H9 (cell line): ENCODE data around the gene NDUFB8. TPM values are rescaled to one million over a fixed set of nuclear protein-coding genes. Genes with fewer than 3 reads are reported as not detected.

ENCODE experiments used
- DNase-seq: peaks from one replicate; pipeline ENCODE4 v3.0.0-alpha.2; 2017
- H2AFZ ChIP-seq: one replicate; pipeline ENCODE4 v1.6.1; 2013; ENCODE audit warnings: mild to moderate bottlenecking, low read length, control low read depth, moderate library complexity
- H2AK5ac ChIP-seq: 2 replicates; pipeline ENCODE4 v1.6.1; 2013; ENCODE audit warnings: low read length, control low read depth, mixed read lengths; ENCODE audit not compliant: insufficient read length
- H2BK120ac ChIP-seq: one replicate; pipeline ENCODE4 v1.6.1; 2013; ENCODE audit warnings: low read depth, mild to moderate bottlenecking, low read length, control low read depth, inconsistent platforms; ENCODE audit not compliant: poor library complexity, severe bottlenecking
- H2BK12ac ChIP-seq: 2 replicates; pipeline ENCODE4 v1.6.1; 2013; ENCODE audit warnings: low read length, control low read depth, mixed read lengths, low read depth; ENCODE audit not compliant: insufficient read length
- H2BK15ac ChIP-seq: 2 replicates; pipeline ENCODE4 v1.6.1; 2013; ENCODE audit warnings: low read depth, low read length, control low read depth
- H2BK20ac ChIP-seq: one replicate; pipeline ENCODE4 v1.6.1; 2013; ENCODE audit warnings: low read depth, mild to moderate bottlenecking, low read length, control low read depth, inconsistent platforms; ENCODE audit not compliant: poor library complexity, severe bottlenecking
- H2BK5ac ChIP-seq: 2 replicates; pipeline ENCODE4 v1.6.1; 2013; ENCODE audit warnings: low read length, control low read depth, mixed read lengths; ENCODE audit not compliant: insufficient read length
- H3K14ac ChIP-seq: 2 replicates; pipeline ENCODE4 v1.6.1; 2013; ENCODE audit warnings: low read length, control low read depth; ENCODE audit not compliant: insufficient read depth
- H3K18ac ChIP-seq: 2 replicates; pipeline ENCODE4 v1.6.1; 2013; ENCODE audit warnings: low read depth, mild to moderate bottlenecking, mixed read lengths, low read length, control low read depth; ENCODE audit not compliant: insufficient read length
- H3K23ac ChIP-seq: 2 replicates; pipeline ENCODE4 v1.6.1; 2013; ENCODE audit warnings: low read length, control low read depth, mixed read lengths, low read depth; ENCODE audit not compliant: insufficient read length
- H3K23me2 ChIP-seq: 2 replicates; pipeline ENCODE4 v1.6.1; 2013; ENCODE audit warnings: low read depth, mild to moderate bottlenecking, mixed read lengths, low read length, control low read depth; ENCODE audit not compliant: insufficient read length, poor library complexity, severe bottlenecking
- H3K27ac ChIP-seq: 2 replicates; pipeline ENCODE4 v1.5.1; 2013; ENCODE audit warnings: low read length, control low read depth, mixed read lengths, low read depth; ENCODE audit not compliant: insufficient read length
- H3K27me3 ChIP-seq: 2 replicates; pipeline ENCODE4 v1.6.1; 2013; ENCODE audit warnings: low read length, control low read depth, inconsistent platforms; ENCODE audit not compliant: insufficient read depth
- H3K4ac ChIP-seq: 2 replicates; pipeline ENCODE4 v1.6.1; 2013; ENCODE audit warnings: low read depth, mild to moderate bottlenecking, control low read depth, inconsistent platforms, low read length, moderate library complexity
- H3K4me1 ChIP-seq: 2 replicates; pipeline ENCODE4 v1.6.1; 2013; ENCODE audit warnings: low read length, control low read depth, inconsistent platforms; ENCODE audit not compliant: insufficient read depth
- H3K4me2 ChIP-seq: 2 replicates; pipeline ENCODE4 v1.6.1; 2013; ENCODE audit warnings: low read length, control low read depth, mixed read lengths; ENCODE audit not compliant: insufficient read length, insufficient read depth
- H3K56ac ChIP-seq: 2 replicates; pipeline ENCODE4 v1.6.1; 2013; ENCODE audit warnings: low read depth, mild to moderate bottlenecking, mixed read lengths, low read length, control low read depth; ENCODE audit not compliant: insufficient read length
- H3K79me1 ChIP-seq: 2 replicates; pipeline ENCODE4 v1.6.1; 2013; ENCODE audit warnings: low read depth, mild to moderate bottlenecking, moderate library complexity, low read length, control low read depth, inconsistent platforms; ENCODE audit not compliant: insufficient read depth, poor library complexity, severe bottlenecking
- H3K79me2 ChIP-seq: 2 replicates; pipeline ENCODE4 v1.6.1; 2013; ENCODE audit warnings: low read length, control low read depth, inconsistent platforms; ENCODE audit not compliant: insufficient read depth
- H3K9ac ChIP-seq: 2 replicates; pipeline ENCODE4 v1.6.1; 2013; ENCODE audit warnings: low read length, control low read depth, mixed read lengths; ENCODE audit not compliant: insufficient read length; ENCODE audit errors: extremely low read depth
- H3K9me3 ChIP-seq: one replicate; pipeline ENCODE4 v1.6.1; 2013; ENCODE audit warnings: low read depth, low read length, inconsistent platforms; ENCODE audit not compliant: control insufficient read depth
- H3T11ph ChIP-seq: one replicate; pipeline ENCODE4 v1.6.1; 2013; ENCODE audit warnings: mild to moderate bottlenecking, low read length, control low read depth, inconsistent platforms
- H4K20me1 ChIP-seq: one replicate; pipeline ENCODE4 v1.6.1; 2013; ENCODE audit not compliant: control insufficient read depth, insufficient read length, insufficient read depth
- H4K5ac ChIP-seq: 2 replicates; pipeline ENCODE4 v1.6.1; 2013; ENCODE audit warnings: low read depth, mild to moderate bottlenecking, mixed read lengths, low read length, control low read depth; ENCODE audit not compliant: insufficient read length
- H4K8ac ChIP-seq: replicated peaks from 2 replicates; pipeline ENCODE4 v1.6.1; 2013; ENCODE audit warnings: low read length, control low read depth, mixed read lengths, low read depth; ENCODE audit not compliant: insufficient read length
- H4K91ac ChIP-seq: 2 replicates; pipeline ENCODE4 v1.6.1; 2013; ENCODE audit warnings: low read depth, mild to moderate bottlenecking, moderate library complexity, mixed read lengths, low read length, control low read depth; ENCODE audit not compliant: insufficient read length
- H3K27ac Mint-ChIP-seq, 3 experiments: 2 replicates in 2 of 3; 3 replicates in 1 of 3; pipeline ENCODE4 v1.8.0; 2020 to 2021; ENCODE audit warnings: mixed read lengths in 3 of 3, mild to moderate bottlenecking in 1 of 3, moderate library complexity in 1 of 3
- H3K27me3 Mint-ChIP-seq: 2 replicates; pipeline ENCODE4 v1.8.0; 2021; ENCODE audit warnings: low read depth, mild to moderate bottlenecking, moderate library complexity, mixed read lengths
- H3K36me3 Mint-ChIP-seq, 3 experiments: 2 replicates in 2 of 3; 3 replicates in 1 of 3; pipeline ENCODE4 v1.8.0; 2020 to 2021; ENCODE audit warnings: low read depth in 3 of 3, mixed read lengths in 3 of 3; ENCODE audit not compliant: insufficient read depth in 1 of 3
- H3K4me1 Mint-ChIP-seq, 2 experiments: 2 replicates each; pipeline ENCODE4 v1.8.0; 2020; ENCODE audit warnings: mixed read lengths in 2 of 2
- H3K4me3 Mint-ChIP-seq, 2 experiments: 2 replicates in 1 of 2; 3 replicates in 1 of 2; pipeline ENCODE4 v1.8.0; 2020 to 2021; ENCODE audit warnings: mild to moderate bottlenecking in 2 of 2, mixed read lengths in 2 of 2, moderate library complexity in 1 of 2
- H3K9me3 Mint-ChIP-seq, 2 experiments: 2 replicates in 1 of 2; 3 replicates in 1 of 2; pipeline ENCODE4 v1.8.0; 2020; ENCODE audit warnings: mild to moderate bottlenecking in 2 of 2, mixed read lengths in 2 of 2, moderate library complexity in 1 of 2
- WGBS: extraction: QIAGEN DNeasy Blood & Tissue Kit; methylation state at CpG from one replicate; pipeline ENCODE4 v1.1.7; 2013; ENCODE audit warnings: missing lambda C conversion rate, low lambda C conversion rate, mixed read lengths; ENCODE audit not compliant: insufficient read length; ENCODE audit errors: extremely low coverage; 5-methylcytosine and 5-hydroxymethylcytosine counted together
- total RNA-seq: library from RNA; stranded (reverse); gene quantifications from 2 replicates; pipeline ENCODE4 v1.2.1, GENCODE V29; 2021
- TF ChIP-seq, protein P1 (sequence below): fragments of 200-600 bp; sonication (generic); conservative IDR thresholded peaks from 3 replicates; pipeline ENCODE4 v1.8.0; 2021; ENCODE audit warnings: antibody characterized with exemption, mild to moderate bottlenecking

Gene NDUFB8
- total RNA-seq, 1 experiment from 2014 or later, result 205 TPM

- H3K18ac ChIP-seq, result no peak overlapping the region
- peaks cover 63% of the 10 kb centered on the region for H3K27me3 Mint-ChIP-seq
- H3K23ac ChIP-seq, result no peak overlapping the region
- no peak overlapping the region for H3T11ph ChIP-seq
- H4K8ac ChIP-seq, result no peak overlapping the region
- H2BK120ac ChIP-seq, result no peak overlapping the region
- H2AFZ ChIP-seq, result no peak overlapping the region
- no CpG with 5 or more reads among the region's 2 CpGs for WGBS
- TF ChIP-seq, protein P1, sequence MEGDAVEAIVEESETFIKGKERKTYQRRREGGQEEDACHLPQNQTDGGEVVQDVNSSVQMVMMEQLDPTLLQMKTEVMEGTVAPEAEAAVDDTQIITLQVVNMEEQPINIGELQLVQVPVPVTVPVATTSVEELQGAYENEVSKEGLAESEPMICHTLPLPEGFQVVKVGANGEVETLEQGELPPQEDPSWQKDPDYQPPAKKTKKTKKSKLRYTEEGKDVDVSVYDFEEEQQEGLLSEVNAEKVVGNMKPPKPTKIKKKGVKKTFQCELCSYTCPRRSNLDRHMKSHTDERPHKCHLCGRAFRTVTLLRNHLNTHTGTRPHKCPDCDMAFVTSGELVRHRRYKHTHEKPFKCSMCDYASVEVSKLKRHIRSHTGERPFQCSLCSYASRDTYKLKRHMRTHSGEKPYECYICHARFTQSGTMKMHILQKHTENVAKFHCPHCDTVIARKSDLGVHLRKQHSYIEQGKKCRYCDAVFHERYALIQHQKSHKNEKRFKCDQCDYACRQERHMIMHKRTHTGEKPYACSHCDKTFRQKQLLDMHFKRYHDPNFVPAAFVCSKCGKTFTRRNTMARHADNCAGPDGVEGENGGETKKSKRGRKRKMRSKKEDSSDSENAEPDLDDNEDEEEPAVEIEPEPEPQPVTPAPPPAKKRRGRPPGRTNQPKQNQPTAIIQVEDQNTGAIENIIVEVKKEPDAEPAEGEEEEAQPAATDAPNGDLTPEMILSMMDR, result no peak
- H3K9me3 ChIP-seq, result no peaks in the 10 kb centered on the region
- no peak overlapping the region for H2BK12ac ChIP-seq
- H3K4me2 ChIP-seq, result no peak overlapping the region
- no peak overlapping the region for H3K56ac ChIP-seq
- H3K27ac ChIP-seq, result no peak overlapping the region
- no peak overlapping the region for H3K14ac ChIP-seq
- no peaks in the 10 kb centered on the region for H3K79me1 ChIP-seq
- peaks cover 0 to 11% (median 0%) of the 10 kb centered on the region in 3 experiments; a peak in 2 of 7 replicates for H3K36me3 Mint-ChIP-seq
- H3K9me3 Mint-ChIP-seq, result no peaks in the 10 kb centered on the region
- no peaks in the 10 kb centered on the region for H3K4me1 ChIP-seq
- no peak overlapping the region for H3K4ac ChIP-seq
- H3K4me3 Mint-ChIP-seq, result no peak overlapping the region
- no peak overlapping the region for H4K5ac ChIP-seq
- no peak for DNase-seq
- H2BK20ac ChIP-seq, result no peak overlapping the region
- H4K91ac ChIP-seq, result no peak overlapping the region
- no peaks in the 10 kb centered on the region for H4K20me1 ChIP-seq
- no peak overlapping the region for H2BK15ac ChIP-seq
- no peaks in the 10 kb centered on the region for H3K27me3 ChIP-seq
- no peaks in the 10 kb centered on the region for H3K79me2 ChIP-seq
- H3K23me2 ChIP-seq, result no peaks in the 10 kb centered on the region
- H2AK5ac ChIP-seq, result no peak overlapping the region
- H2BK5ac ChIP-seq, result no peak overlapping the region
- no peak overlapping the region for H3K27ac Mint-ChIP-seq
- H3K9ac ChIP-seq, result no peak overlapping the region
- H3K4me1 Mint-ChIP-seq, result peaks cover 2% of the 10 kb centered on the region in 2 experiments; a peak in 2 of 4 replicates
Measured at GRCh38 chr10:100505164-100505563, 24.5 kb downstream of the NDUFB8 start.
